IMR-90 (cell line): ENCODE data around the gene PRL. TPM values are rescaled to one million over a fixed set of nuclear protein-coding genes. Genes with fewer than 3 reads are reported as not detected.

Experiments
- ATAC-seq: fragments of 200-7000 bp; cut with Tn5 transposase; 2 replicates; pipeline ENCODE4 v1.9.1; 2020; ENCODE audit warnings: low read depth, mild to moderate bottlenecking, moderate library complexity
- BruUV-seq: library from RNA; stranded (reverse); fragments of 400-500 nt; replicated peaks from 2 replicates; lab custom pipeline; 2021; lab: Mats Ljungman, UMichigan
- CTCF ChIA-PET: fragments of 300-600 bp; formaldehyde crosslinking; extraction: SDS; loops from one replicate; lab custom pipeline; 2021; ENCODE audit warnings: antibody characterized with exemption; lab: Yijun Ruan, JAX
- POLR2A ChIA-PET: fragments of 300-600 bp; sonication (Branson Sonifier 250); formaldehyde crosslinking; loops from one replicate; lab custom pipeline; 2022; ENCODE audit warnings: antibody characterized with exemption; ENCODE audit not compliant: unreplicated experiment; lab: Charles Lee
- DNase-seq: peaks from one replicate; pipeline ENCODE4 v3.0.0; 2013
- H2AFZ ChIP-seq: replicated peaks from 2 replicates; pipeline ENCODE3; 2013; ENCODE audit warnings: low read length, mild to moderate bottlenecking; ENCODE audit not compliant: poor library complexity
- H2AK5ac ChIP-seq: 2 replicates; pipeline ENCODE4 v1.6.1; 2013; ENCODE audit warnings: low read depth, low read length, inconsistent platforms
- H2AK9ac ChIP-seq: replicated peaks from 2 replicates; pipeline ENCODE3; 2013; ENCODE audit warnings: mild to moderate bottlenecking, low read depth, low read length, moderate library complexity; ENCODE audit not compliant: poor library complexity
- H2BK120ac ChIP-seq: 2 replicates; pipeline ENCODE4 v1.6.1; 2013; ENCODE audit warnings: low read depth, low read length, inconsistent platforms
- H2BK15ac ChIP-seq: 3 replicates; pipeline ENCODE4 v1.6.1; 2013; ENCODE audit warnings: low read depth, low read length, inconsistent platforms
- H2BK20ac ChIP-seq: 2 replicates; pipeline ENCODE4 v1.6.1; 2013; ENCODE audit warnings: low read depth, mild to moderate bottlenecking, inconsistent platforms, low read length, moderate library complexity
- H2BK5ac ChIP-seq: 2 replicates; pipeline ENCODE4 v1.6.1; 2013; ENCODE audit warnings: mild to moderate bottlenecking, low read depth, low read length, inconsistent platforms; ENCODE audit not compliant: poor library complexity, severe bottlenecking
- H3K14ac ChIP-seq: replicated peaks from 2 replicates; pipeline ENCODE4 v1.6.1; 2013; ENCODE audit warnings: low read depth, low read length, inconsistent platforms
- H3K18ac ChIP-seq: 2 replicates; pipeline ENCODE4 v1.6.1; 2013; ENCODE audit warnings: low read depth, low read length, control low read depth
- H3K23ac ChIP-seq: 2 replicates; pipeline ENCODE4 v1.6.1; 2013; ENCODE audit warnings: low read depth, low read length, inconsistent platforms
- H3K27ac ChIP-seq: 2 replicates; pipeline ENCODE4 v1.5.1; 2013; ENCODE audit warnings: mild to moderate bottlenecking, control low read depth, low read length; ENCODE audit not compliant: insufficient read depth
- H3K27me3 ChIP-seq: 2 replicates; pipeline ENCODE4 v1.6.1; 2013; ENCODE audit warnings: low read length; ENCODE audit not compliant: control insufficient read depth, insufficient read depth
- H3K36me3 ChIP-seq: 2 replicates; pipeline ENCODE4 v1.6.1; 2013; ENCODE audit warnings: low read length, mixed read lengths; ENCODE audit not compliant: control insufficient read depth, insufficient read depth
- H3K4ac ChIP-seq: 2 replicates; pipeline ENCODE4 v1.6.1; 2013; ENCODE audit warnings: low read depth, low read length, inconsistent platforms
- H3K4me1 ChIP-seq: 2 replicates; pipeline ENCODE4 v1.6.1; 2013; ENCODE audit warnings: low read length, mixed read lengths; ENCODE audit not compliant: control insufficient read depth, insufficient read depth
- H3K4me2 ChIP-seq: 2 replicates; pipeline ENCODE4 v1.6.1; 2013; ENCODE audit warnings: low read depth, mild to moderate bottlenecking, control low read depth, low read length, moderate library complexity
- H3K4me3 ChIP-seq: 2 replicates; pipeline ENCODE4 v1.5.1; 2013; ENCODE audit warnings: low read depth, mild to moderate bottlenecking, control low read depth, low read length, moderate library complexity; ENCODE audit not compliant: insufficient read depth
- H3K56ac ChIP-seq: 2 replicates; pipeline ENCODE4 v1.6.1; 2013; ENCODE audit warnings: low read length, inconsistent platforms; ENCODE audit not compliant: insufficient read depth; ENCODE audit errors: extremely low read depth
- H3K79me1 ChIP-seq, 2 experiments: 2 replicates each; pipeline ENCODE4 v1.6.1; 2013; ENCODE audit warnings: low read length in 2 of 2, inconsistent platforms in 1 of 2, low read depth in 1 of 2
- H3K9ac ChIP-seq: 2 replicates; pipeline ENCODE4 v1.6.1; 2013; ENCODE audit warnings: low read depth, low read length, control low read depth
- H3K9me1 ChIP-seq: 2 replicates; pipeline ENCODE4 v1.6.1; 2013; ENCODE audit warnings: low read length, inconsistent platforms; ENCODE audit not compliant: insufficient read depth
- H3K9me3 ChIP-seq: 2 replicates; pipeline ENCODE4 v1.6.1; 2013; ENCODE audit warnings: low read length; ENCODE audit not compliant: control insufficient read depth, insufficient read depth
- H4K20me1 ChIP-seq: 2 replicates; pipeline ENCODE4 v1.6.1; 2013; ENCODE audit warnings: low read length, inconsistent platforms; ENCODE audit not compliant: insufficient read depth
- H4K5ac ChIP-seq: 2 replicates; pipeline ENCODE4 v1.6.1; 2013; ENCODE audit warnings: mild to moderate bottlenecking, low read depth, low read length, control low read depth
- H4K8ac ChIP-seq, 2 experiments: 2 replicates each; pipeline ENCODE4 v1.6.1; 2013; ENCODE audit warnings: low read depth in 2 of 2, low read length in 2 of 2, control low read depth in 1 of 2, inconsistent platforms in 1 of 2
- H4K91ac ChIP-seq: 2 replicates; pipeline ENCODE4 v1.6.1; 2013; ENCODE audit warnings: low read depth, low read length, inconsistent platforms; ENCODE audit not compliant: insufficient read depth
- CHD1 ChIP-seq: IDR thresholded peaks from 2 replicates; pipeline ENCODE4 v1.6.1; 2012; ENCODE audit warnings: low read depth, low read length, improper control_type of control experiment
- CTCF ChIP-seq: conservative IDR thresholded peaks from 2 replicates; pipeline ENCODE4 v1.5.1; 2012; ENCODE audit warnings: mild to moderate bottlenecking, low read depth, low read length, improper control_type of control experiment
- FOS ChIP-seq: fragments of 150-350 bp; IDR thresholded peaks from 2 replicates; pipeline ENCODE4 v1.6.1; 2016; ENCODE audit warnings: low read depth, low read length
- MAFK ChIP-seq: IDR thresholded peaks from 2 replicates; pipeline ENCODE4 v1.6.1; 2012; ENCODE audit warnings: low read depth, low read length, improper control_type of control experiment
- MAZ ChIP-seq: IDR thresholded peaks from 2 replicates; pipeline ENCODE4 v1.6.1; 2012; ENCODE audit warnings: low read depth, mild to moderate bottlenecking, low read length, improper control_type of control experiment, moderate library complexity, borderline replicate concordance
- NFE2L2 ChIP-seq: fragments of 150-350 bp; IDR thresholded peaks from 2 replicates; pipeline ENCODE4 v1.6.1; 2016; ENCODE audit warnings: low read depth, mild to moderate bottlenecking, low read length
- POLR2A ChIP-seq: IDR thresholded peaks from 2 replicates; pipeline ENCODE4 v1.6.1; 2012; ENCODE audit warnings: mild to moderate bottlenecking, low read depth, low read length
- RAD21 ChIP-seq: IDR thresholded peaks from 2 replicates; pipeline ENCODE4 v1.6.1; 2012; ENCODE audit warnings: low read length, improper control_type of control experiment
- RCOR1 ChIP-seq: IDR thresholded peaks from 2 replicates; pipeline ENCODE4 v1.6.1; 2012; ENCODE audit warnings: mild to moderate bottlenecking, low read length, improper control_type of control experiment; ENCODE audit not compliant: insufficient replicate concordance
- SMC3 ChIP-seq: fragments of 150-350 bp; IDR thresholded peaks from 2 replicates; pipeline ENCODE4 v1.6.1; 2016; ENCODE audit warnings: low read depth, mild to moderate bottlenecking, antibody characterized with exemption, low read length, moderate library complexity
- WGBS, 2 experiments: methylation state at CpG; one replicate each; pipeline versions ENCODE4 v1.1.5 to v1.1.7; 2013; ENCODE audit warnings: missing lambda C conversion rate in 2 of 2; ENCODE audit not compliant: insufficient read length in 1 of 2; ENCODE audit errors: extremely low coverage in 2 of 2; 5-methylcytosine and 5-hydroxymethylcytosine counted together
- dilution Hi-C: fragments of 300-500 bp; cut with HindIII; formaldehyde crosslinking; loops from one replicate; pipeline ENCODE4 v1.14.3; 2018; ENCODE audit warnings: low sequenced_read_pairs; ENCODE audit not compliant: unreplicated experiment
- in situ Hi-C: fragments of 300-500 bp; cut with MboI; formaldehyde crosslinking; loops from 3 replicates; pipeline ENCODE4 v1.14.3; 2019; ENCODE audit warnings: low sequenced_read_pairs, inconsistent platforms, mixed read lengths
- intact Hi-C: fragments of 100-400 bp; cut with micrococcal nuclease; formaldehyde crosslinking; loops from 2 replicates; pipeline ENCODE4 v1.10.0; 2022
- polyA plus RNA-seq, 3 experiments: library from polyadenylated mRNA; depleted of rRNA; stranded (reverse); fragments of >200 nt; gene quantifications; 2 replicates each; pipeline ENCODE4 v1.2.3, GENCODE V29; 2012; ENCODE audit warnings: low replicate concordance in 1 of 3
- total RNA-seq: library from RNA; depleted of rRNA; stranded (reverse); fragments of >200 nt; gene quantifications from 2 replicates; pipeline ENCODE4 v1.2.3, GENCODE V29; 2012

PRL gene
- total and polyA plus RNA-seq, 2 of the 4 experiments (the other 2 are of a cell fraction): not detected

DNA sequence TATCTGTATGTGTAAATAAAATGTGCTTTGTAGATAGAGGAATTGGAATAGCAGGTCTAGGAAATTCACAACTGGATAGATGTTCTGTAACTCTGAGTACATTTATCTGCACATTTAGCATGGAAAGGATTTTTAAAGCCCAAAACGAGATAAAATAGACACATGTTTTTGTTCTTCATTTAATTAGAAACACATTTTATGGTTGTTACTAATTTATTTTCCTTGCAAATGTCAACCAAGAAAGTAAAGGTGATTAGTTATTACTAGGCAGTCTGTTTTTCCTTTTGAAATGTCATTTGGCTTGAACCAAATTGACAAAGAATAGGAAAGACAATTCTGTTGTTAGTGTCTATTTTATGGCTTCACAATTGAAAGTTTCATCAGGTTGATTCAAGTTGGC is 769 bp downstream of the PRL start:
- Histone ChIP-seq H3K23ac (no peak overlapping the region), H2BK5ac (no peak overlapping the region), H3K4me3 (no peak overlapping the region), H4K8ac (no peak overlapping the region), H3K36me3 (no peaks in the 10 kb centered on the region), H4K91ac (no peak overlapping the region), H3K4ac (no peak overlapping the region), H2AK9ac (no peak overlapping the region), H3K4me1 (no peaks in the 10 kb centered on the region), H4K20me1 (no peaks in the 10 kb centered on the region), H3K9ac (no peak overlapping the region), H2BK120ac (no peak overlapping the region), H3K27me3 (no peaks in the 10 kb centered on the region), H2AFZ (no peak overlapping the region), H3K9me1 (no peaks in the 10 kb centered on the region), H4K5ac (no peak overlapping the region), H3K56ac (no peak overlapping the region), H3K18ac (no peak overlapping the region), H2BK15ac (no peak overlapping the region), H3K14ac (no peak overlapping the region), H2BK20ac (no peak overlapping the region), H3K4me2 (no peak overlapping the region), H2AK5ac (no peak overlapping the region), H3K9me3 (no peaks in the 10 kb centered on the region), H3K27ac (no peak overlapping the region), H3K79me1 (no peaks in the 10 kb centered on the region)
- ATAC-seq (no peak), DNase-seq (no peak)
- WGBS, 2 experiments: no CpG with 5 or more reads among the region's 1 CpG
- TF ChIP-seq CTCF (no peak), MAFK (no peak), NFE2L2 (no peak), SMC3 (no peak), MAZ (no peak), FOS (no peak), RAD21 (no peak), RCOR1 (no peak), POLR2A (no peak), CHD1 (no peak)
- in situ Hi-C loops (no loop called here), dilution Hi-C loops (no loop called here), intact Hi-C loops (no loop called here)
- BruUV-seq: no TSS peak
- POLR2A ChIA-PET: no interaction called here
- CTCF ChIA-PET: no interaction called here
